Activated naive CD8-positive, alpha-beta T cell (primary cell): Measurements from ENCODE around the gene UQCRHL.
"Not testable (repeated sequence)": the region's sequence is repeated elsewhere in the genome, so short reads cannot be mapped to it uniquely, and the experiment has no call there.

Source experiments
- H3K27ac Mint-ChIP-seq: one replicate; pipeline ENCODE4 v1.8.0; 2021; ENCODE audit warnings: mixed read lengths
- H3K27me3 Mint-ChIP-seq: one replicate; pipeline ENCODE4 v1.8.0; 2021; ENCODE audit warnings: mixed read lengths
- H3K36me3 Mint-ChIP-seq: one replicate; pipeline ENCODE4 v1.8.0; 2021; ENCODE audit warnings: mixed read lengths
- H3K4me1 Mint-ChIP-seq: one replicate; pipeline ENCODE4 v1.8.0; 2021; ENCODE audit warnings: low read depth, mixed read lengths
- H3K4me3 Mint-ChIP-seq: one replicate; pipeline ENCODE4 v1.8.0; 2021; ENCODE audit warnings: mild to moderate bottlenecking, mixed read lengths
- H3K9me3 Mint-ChIP-seq: one replicate; pipeline ENCODE4 v1.8.0; 2021; ENCODE audit warnings: low read depth, mixed read lengths

Gene UQCRHL

DNA sequence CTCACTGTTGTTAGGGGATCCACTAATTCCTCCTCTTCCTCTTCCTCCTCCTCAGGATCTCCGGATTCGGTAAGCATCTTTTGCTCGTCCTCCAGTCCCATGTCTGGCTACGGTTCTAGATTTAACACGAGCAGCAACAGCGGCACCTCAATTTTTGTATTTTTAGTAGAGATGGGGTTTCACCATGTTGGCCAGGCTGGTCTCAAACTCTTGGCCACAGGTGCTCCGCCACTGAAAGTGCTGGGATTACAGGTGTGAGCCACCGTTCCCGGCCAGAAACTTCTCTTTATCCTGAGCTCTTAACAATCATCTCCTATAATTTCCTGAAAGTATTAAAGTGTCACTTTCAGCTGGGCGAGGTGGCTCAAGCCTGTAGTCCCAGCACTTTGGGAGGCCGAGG lies at the start of gene UQCRHL:
TSS of gene UQCRHL (minus strand) at position 101 of the 400 bp plus-strand sequence. CDS start at position 101, 0 bp downstream.
- H3K4me1 Mint-ChIP-seq, H3K4me3 Mint-ChIP-seq, H3K27ac Mint-ChIP-seq, H3K27me3 Mint-ChIP-seq, H3K9me3 Mint-ChIP-seq, H3K36me3 Mint-ChIP-seq: not testable (repeated sequence)

DNA sequence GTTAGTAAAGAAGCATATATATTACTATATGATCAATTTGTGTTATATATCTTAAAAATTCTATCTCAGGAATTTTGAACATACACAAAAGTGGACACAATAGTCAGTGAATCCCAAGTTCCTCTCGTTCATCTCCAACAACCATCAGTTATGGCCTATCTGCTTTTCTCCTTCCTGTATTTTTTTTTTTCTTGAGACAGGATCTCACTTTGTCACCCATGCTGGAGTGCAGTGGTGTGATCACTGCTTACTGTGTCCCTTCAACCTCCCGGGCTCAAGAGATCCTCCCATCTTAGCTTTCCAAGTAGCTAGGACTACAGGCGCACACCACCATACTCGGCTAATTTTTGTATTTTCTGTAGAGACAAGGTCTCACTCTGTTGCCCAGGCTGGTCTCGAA lies 49.4 kb upstream of the UQCRHL start:
- no peaks in the 10 kb centered on the region for H3K9me3 Mint-ChIP-seq
- peaks cover 42% of the 10 kb centered on the region for H3K4me1 Mint-ChIP-seq
- peaks cover 3% of the 10 kb centered on the region for H3K36me3 Mint-ChIP-seq
- no peak overlapping the region for H3K4me3 Mint-ChIP-seq
- H3K27ac Mint-ChIP-seq: no peak overlapping the region
- no peaks in the 10 kb centered on the region for H3K27me3 Mint-ChIP-seq

DNA sequence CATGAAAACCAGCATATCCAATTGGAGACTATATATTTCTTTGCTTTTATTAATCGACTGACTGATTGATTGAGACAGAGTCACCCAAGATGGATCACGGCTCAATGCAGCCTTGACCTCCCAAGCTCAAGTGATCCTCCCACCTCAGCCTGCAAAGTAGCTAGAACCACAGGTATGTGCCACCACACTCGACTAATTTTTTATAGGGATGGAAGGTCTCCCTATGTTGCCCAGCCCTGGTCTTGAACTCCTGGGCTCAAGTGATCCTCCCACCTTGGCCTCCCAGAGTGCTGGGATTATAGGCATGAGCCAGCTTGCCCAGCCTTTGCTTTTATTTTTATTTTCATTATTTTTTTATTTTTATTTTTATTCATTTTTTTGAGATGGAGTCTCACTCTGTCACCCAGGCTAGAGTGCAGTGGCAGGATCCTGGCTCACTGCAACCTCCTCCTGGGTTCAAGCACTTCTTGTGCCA lies 45.4 kb upstream of the UQCRHL start:
- H3K36me3 Mint-ChIP-seq: no peaks in the 10 kb centered on the region
- H3K9me3 Mint-ChIP-seq: no peaks in the 10 kb centered on the region
- H3K4me1 Mint-ChIP-seq: peaks cover 44% of the 10 kb centered on the region
- H3K4me3 Mint-ChIP-seq: peak overlapping the region; percentile 23
- no peak overlapping the region for H3K27ac Mint-ChIP-seq
- no peaks in the 10 kb centered on the region for H3K27me3 Mint-ChIP-seq

- Mint-ChIP-seq H3K9me3 (no peaks in the 10 kb centered on the region), H3K4me1 (peaks cover 43% of the 10 kb centered on the region), H3K27ac (no peak overlapping the region), H3K27me3 (no peaks in the 10 kb centered on the region), H3K4me3 (peak overlapping the region; percentile 64), H3K36me3 (no peaks in the 10 kb centered on the region)
These were observed 44.8 kb upstream of the UQCRHL start for GRCh38 chr1:15852036-15852827.

GRCh38 chr1:15851210-15852035 lies 44.0 kb upstream of the UQCRHL start:
- no peaks in the 10 kb centered on the region for H3K36me3 Mint-ChIP-seq
- no peaks in the 10 kb centered on the region for H3K27me3 Mint-ChIP-seq
- peak overlapping the region; percentile 64 for H3K27ac Mint-ChIP-seq
- peaks cover 42% of the 10 kb centered on the region for H3K4me1 Mint-ChIP-seq
- H3K4me3 Mint-ChIP-seq: peak overlapping the region; percentile 64
- H3K9me3 Mint-ChIP-seq: no peaks in the 10 kb centered on the region

DNA sequence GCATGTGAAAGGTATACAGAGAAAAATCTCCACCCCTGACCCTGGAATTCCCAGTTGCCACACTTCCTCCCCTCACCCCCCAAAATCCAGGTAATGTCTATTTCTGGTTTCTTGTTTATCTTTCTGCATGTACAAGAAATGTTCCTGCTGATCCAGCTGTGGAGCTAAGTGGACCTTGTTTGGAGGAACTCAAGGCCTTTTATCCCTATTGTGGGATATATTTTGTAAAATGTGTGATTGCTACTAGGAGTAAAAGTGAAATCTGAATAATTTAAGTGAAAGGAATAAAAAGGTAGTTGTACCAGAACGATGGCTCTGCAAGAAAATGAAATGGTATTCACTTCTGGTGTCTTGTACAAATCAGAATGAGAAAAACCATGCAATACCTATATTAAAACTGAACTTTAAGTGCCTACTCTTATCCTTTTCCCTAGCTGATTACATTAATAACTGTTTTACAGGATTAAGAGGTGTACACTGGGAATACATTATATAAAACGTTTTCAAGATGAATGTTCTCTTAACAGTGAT lies 43.1 kb upstream of the UQCRHL start:
- H3K27ac Mint-ChIP-seq: peak overlapping the region; percentile 93
- no peaks in the 10 kb centered on the region for H3K36me3 Mint-ChIP-seq
- H3K4me3 Mint-ChIP-seq: peak overlapping the region; percentile 95
- H3K27me3 Mint-ChIP-seq: no peaks in the 10 kb centered on the region
- H3K9me3 Mint-ChIP-seq: no peaks in the 10 kb centered on the region
- peaks cover 48% of the 10 kb centered on the region for H3K4me1 Mint-ChIP-seq

- H3K9me3 Mint-ChIP-seq: no peaks in the 10 kb centered on the region
- H3K36me3 Mint-ChIP-seq: no peaks in the 10 kb centered on the region
- no peaks in the 10 kb centered on the region for H3K27me3 Mint-ChIP-seq
- peaks cover 49% of the 10 kb centered on the region for H3K4me1 Mint-ChIP-seq
- peak overlapping the region; percentile 93 for H3K27ac Mint-ChIP-seq
- peak overlapping the region; percentile 95 for H3K4me3 Mint-ChIP-seq
These were observed 42.4 kb upstream of the UQCRHL start for GRCh38 chr1:15849775-15850324.

GRCh38 chr1:15848929-15849774 lies 41.7 kb upstream of the UQCRHL start:
- H3K36me3 Mint-ChIP-seq: no peaks in the 10 kb centered on the region
- peaks cover 48% of the 10 kb centered on the region for H3K4me1 Mint-ChIP-seq
- no peaks in the 10 kb centered on the region for H3K9me3 Mint-ChIP-seq
- no peaks in the 10 kb centered on the region for H3K27me3 Mint-ChIP-seq
- H3K27ac Mint-ChIP-seq: peak overlapping the region; percentile 93
- H3K4me3 Mint-ChIP-seq: peak overlapping the region; percentile 95

DNA sequence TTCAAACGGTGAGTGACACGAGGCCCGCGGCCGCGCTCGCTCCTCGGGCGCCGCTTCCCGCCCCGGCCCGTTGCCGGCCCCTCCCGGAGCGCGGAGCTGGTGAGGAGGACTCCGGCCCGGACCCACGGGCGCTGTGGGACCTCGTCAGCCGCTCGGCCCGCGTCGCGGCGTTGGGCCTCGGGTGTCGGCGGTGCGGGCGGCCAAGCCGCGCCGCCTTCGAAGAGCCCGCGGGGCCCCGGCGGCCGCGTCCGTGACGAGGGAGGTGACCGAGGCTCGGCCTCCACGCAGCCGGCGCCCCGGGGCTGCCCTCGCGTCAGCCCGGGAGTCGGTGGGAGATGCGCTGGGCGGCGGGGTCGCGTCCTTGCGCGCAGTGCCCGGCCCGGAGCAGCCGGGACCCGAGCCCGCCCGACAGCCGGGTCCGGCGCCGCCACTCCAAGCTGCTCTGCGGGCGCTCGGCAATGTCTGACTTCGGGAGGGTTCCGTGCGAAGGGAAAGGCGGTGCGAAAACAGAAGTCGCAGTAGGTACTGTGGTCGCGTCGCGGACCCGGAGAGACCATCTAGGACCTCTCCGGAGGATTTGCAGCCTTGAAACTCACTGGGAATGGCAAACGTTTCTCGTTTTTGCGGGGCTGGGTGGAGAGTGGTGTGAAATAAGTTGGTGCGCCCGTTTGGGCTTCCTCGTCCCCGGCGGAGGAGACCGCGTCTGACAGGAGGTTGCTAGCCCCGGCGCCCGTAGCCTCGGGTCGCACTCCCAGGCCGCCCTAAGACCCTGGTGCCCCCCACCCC lies 40.9 kb upstream of the UQCRHL start:
- H3K4me1 Mint-ChIP-seq: peaks cover 54% of the 10 kb centered on the region
- H3K9me3 Mint-ChIP-seq: no peaks in the 10 kb centered on the region
- peak overlapping the region; percentile 93 for H3K27ac Mint-ChIP-seq
- H3K36me3 Mint-ChIP-seq: no peaks in the 10 kb centered on the region
- peak overlapping the region; percentile 95 for H3K4me3 Mint-ChIP-seq
- H3K27me3 Mint-ChIP-seq: no peaks in the 10 kb centered on the region

DNA sequence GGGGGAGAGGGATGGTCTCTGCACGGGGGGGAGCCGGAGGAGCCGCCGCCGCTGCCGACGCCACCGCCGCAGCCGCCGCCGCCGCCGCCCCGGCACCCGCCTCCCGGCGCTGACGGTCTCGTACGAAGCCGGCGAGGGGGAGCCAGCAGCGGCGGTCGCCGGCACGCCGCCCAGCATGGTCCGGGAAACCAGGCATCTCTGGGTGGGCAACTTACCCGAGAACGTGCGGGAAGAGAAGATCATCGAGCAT lies 40.4 kb upstream of the UQCRHL start:
- H3K4me1 Mint-ChIP-seq: peaks cover 53% of the 10 kb centered on the region
- H3K27me3 Mint-ChIP-seq: no peaks in the 10 kb centered on the region
- H3K27ac Mint-ChIP-seq: peak overlapping the region; percentile 81
- H3K9me3 Mint-ChIP-seq: no peaks in the 10 kb centered on the region
- H3K36me3 Mint-ChIP-seq: no peaks in the 10 kb centered on the region
- peak overlapping the region; percentile 92 for H3K4me3 Mint-ChIP-seq

DNA sequence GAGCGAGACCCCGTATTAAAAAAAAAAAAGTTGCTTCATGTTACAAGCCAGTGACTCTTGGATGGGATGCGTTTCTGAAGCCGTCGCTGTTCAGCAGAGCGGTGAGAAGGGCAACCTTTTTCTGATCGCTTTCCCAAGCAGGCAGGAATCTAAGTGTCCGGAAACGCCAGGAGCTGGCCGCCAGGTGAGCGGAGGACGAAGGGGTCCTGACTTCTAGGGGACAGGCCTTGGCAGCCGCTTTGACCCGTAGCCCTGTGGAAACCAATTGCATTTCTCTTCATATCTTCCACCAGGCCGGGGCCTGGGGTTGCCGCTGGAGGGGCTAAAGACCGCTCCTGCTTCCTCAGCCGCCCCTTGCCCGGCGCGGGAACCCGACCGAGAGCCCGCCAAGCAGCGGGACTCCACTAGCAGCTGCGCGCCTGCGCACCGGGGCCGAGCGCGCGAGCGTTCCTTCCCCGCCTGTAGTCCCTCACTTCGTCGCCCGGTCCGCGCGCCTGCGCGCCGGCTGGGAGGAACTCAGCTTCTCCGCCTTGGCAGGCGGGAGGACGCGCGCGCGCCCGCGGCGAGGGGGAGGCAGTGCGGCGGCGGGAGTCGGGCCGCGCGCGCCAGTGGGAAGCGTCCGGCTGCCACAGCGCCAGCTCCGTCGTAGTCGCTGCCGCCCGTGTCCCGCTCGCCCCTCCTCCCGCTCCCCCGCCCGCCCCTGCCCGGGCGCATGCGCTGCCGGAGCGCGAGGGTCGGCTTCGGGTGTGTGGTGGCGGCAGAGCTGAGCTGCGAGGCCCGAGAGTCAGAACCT lies 39.8 kb upstream of the UQCRHL start, which contains the start of gene SPEN:
TSS of gene SPEN (plus strand) at position 608 of the 793 bp plus-strand sequence. CDS start 361 bp downstream, outside the sequence.
- peaks cover 48% of the 10 kb centered on the region for H3K4me1 Mint-ChIP-seq
- peak within 1 kb of the TSS; percentile 94 for H3K27ac Mint-ChIP-seq
- no peaks in the 10 kb centered on the region for H3K27me3 Mint-ChIP-seq
- H3K9me3 Mint-ChIP-seq: no peaks in the 10 kb centered on the region
- peak within 1 kb of the TSS; percentile 95 for H3K4me3 Mint-ChIP-seq
- no peaks in the 10 kb centered on the region for H3K36me3 Mint-ChIP-seq

DNA sequence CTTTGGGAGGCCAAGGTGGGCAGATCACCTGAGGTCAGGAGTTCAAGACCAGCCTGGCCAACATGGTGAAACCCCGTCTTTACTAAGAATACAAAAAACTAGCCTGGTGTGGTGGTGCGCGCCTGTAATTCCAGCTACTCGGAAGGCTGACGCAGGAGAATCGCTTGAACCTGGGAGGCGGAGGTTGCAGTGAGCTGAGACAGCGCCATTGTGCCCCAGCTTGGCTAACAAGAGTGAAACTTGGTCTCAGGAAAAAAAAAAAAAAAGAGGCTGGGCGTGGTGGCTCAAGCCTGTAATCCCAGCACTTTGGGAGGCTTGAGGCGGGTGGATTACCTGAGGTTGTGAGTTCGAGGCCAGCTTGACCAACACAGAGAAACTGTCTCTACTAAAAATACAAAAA lies 38.6 kb upstream of the UQCRHL start:
- H3K27ac Mint-ChIP-seq: peak overlapping the region; percentile 34
- peaks cover 36% of the 10 kb centered on the region for H3K4me1 Mint-ChIP-seq
- H3K4me3 Mint-ChIP-seq: peak overlapping the region; percentile 46
- H3K9me3 Mint-ChIP-seq, H3K27me3 Mint-ChIP-seq, H3K36me3 Mint-ChIP-seq: not testable (repeated sequence)
